Adrenal gland (tissue), 5 donors: ENCODE data around the gene ATR.

Experiments
- POLR2A ChIP-seq, 2 donors: fragments of 450-650 bp; IDR thresholded peaks; one replicate each; pipeline ENCODE4 v1.6.1; 2017; ENCODE audit warnings: antibody characterized with exemption in 2 of 2, mild to moderate bottlenecking in 2 of 2, moderate library complexity in 1 of 2
- TF ChIP-seq, protein P1 (sequence below), 6 experiments: fragments of 450-650 bp in 4 of 6; fragments of 200-600 bp in 2 of 6; sonication (generic) in 1 of 6; IDR thresholded peaks; 1 replicate in 5 of 6; 2 replicates in 1 of 6; pipeline versions ENCODE4 v1.5.1 to v1.8.0; 2016 to 2021; ENCODE audit warnings: antibody characterized with exemption in 6 of 6, mild to moderate bottlenecking in 2 of 6, moderate library complexity in 1 of 6
- donor health status: DM: no; HTN: no; CAD: no.

DNA sequence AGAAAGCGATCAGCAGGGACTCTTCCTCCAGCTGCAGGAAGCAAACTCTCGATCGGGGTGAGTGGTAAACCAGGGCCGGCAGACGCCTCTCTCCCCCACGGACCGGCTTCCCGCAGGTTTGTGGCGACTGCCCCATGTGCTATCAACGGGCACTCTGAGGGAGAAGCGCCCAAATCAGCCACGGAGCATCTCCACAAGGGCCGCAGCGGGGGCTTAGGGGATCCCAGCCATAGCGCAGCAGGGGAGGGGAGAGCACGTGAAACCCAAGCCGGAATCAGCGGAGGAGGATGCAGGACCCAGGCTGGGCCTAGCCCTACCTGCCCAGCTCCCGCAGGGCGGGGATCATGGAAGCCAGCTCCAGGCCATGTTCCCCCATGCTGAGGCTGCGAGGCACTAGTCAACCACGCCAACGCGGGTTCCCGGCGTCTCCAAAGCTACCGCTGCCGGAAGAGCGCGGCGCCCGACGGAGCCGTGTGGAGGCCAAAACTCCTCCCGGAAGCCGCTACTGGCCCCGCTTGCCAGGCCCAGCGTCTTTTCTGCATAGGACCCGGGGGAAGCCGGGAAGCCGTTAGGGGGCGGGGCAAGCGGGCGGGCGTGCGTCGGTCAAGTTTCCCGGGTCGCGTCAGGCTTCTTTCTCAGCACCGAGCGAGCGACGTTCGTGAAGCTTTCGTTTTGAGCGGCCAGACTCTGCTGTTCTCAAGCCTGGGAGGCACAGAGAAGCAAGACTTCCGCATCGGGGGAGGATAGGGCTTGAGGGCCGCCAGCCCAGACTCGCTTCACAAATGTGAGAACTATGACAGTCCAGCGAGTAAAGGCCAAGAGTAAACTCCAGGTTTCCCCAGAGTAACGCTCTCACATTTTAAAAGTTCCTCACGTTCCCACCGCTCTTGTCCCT is at the start of gene ATR:
- TF ChIP-seq, protein P1, sequence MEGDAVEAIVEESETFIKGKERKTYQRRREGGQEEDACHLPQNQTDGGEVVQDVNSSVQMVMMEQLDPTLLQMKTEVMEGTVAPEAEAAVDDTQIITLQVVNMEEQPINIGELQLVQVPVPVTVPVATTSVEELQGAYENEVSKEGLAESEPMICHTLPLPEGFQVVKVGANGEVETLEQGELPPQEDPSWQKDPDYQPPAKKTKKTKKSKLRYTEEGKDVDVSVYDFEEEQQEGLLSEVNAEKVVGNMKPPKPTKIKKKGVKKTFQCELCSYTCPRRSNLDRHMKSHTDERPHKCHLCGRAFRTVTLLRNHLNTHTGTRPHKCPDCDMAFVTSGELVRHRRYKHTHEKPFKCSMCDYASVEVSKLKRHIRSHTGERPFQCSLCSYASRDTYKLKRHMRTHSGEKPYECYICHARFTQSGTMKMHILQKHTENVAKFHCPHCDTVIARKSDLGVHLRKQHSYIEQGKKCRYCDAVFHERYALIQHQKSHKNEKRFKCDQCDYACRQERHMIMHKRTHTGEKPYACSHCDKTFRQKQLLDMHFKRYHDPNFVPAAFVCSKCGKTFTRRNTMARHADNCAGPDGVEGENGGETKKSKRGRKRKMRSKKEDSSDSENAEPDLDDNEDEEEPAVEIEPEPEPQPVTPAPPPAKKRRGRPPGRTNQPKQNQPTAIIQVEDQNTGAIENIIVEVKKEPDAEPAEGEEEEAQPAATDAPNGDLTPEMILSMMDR (IDR thresholded peaks at IDR 0.05), result no peak
- peak; percentile 67 to 97 for TF ChIP-seq POLR2A (IDR thresholded peaks at IDR 0.05)
